ES-I3 (cell line): ENCODE measurements around the gene ZNF777.
"Not testable (repeated sequence)": the region's sequence is repeated elsewhere in the genome, so short reads cannot be mapped to it uniquely, and the experiment has no call there.

Source experiments
- H3K36me3 ChIP-seq: 2 replicates; pipeline ENCODE4 v1.6.1; 2013; ENCODE audit warnings: mild to moderate bottlenecking, low read length, control low read depth, moderate library complexity; ENCODE audit not compliant: insufficient read depth
- H3K4me1 ChIP-seq: 2 replicates; pipeline ENCODE4 v1.6.1; 2013; ENCODE audit warnings: mild to moderate bottlenecking, control low read depth, low read length; ENCODE audit not compliant: insufficient read depth
- H3K9ac ChIP-seq: 2 replicates; pipeline ENCODE4 v1.6.1; 2013; ENCODE audit warnings: low read depth, mild to moderate bottlenecking, low read length, moderate library complexity
- H3K9me3 ChIP-seq: 2 replicates; pipeline ENCODE4 v1.6.1; 2013; ENCODE audit warnings: mild to moderate bottlenecking, low read length, moderate library complexity; ENCODE audit not compliant: control insufficient read depth, insufficient read depth

The ZNF777 gene

GRCh38 chr7:149388550-149389335 lies 72.1 kb downstream of the ZNF777 start:
- not testable (repeated sequence) for H3K36me3 ChIP-seq, H3K9ac ChIP-seq, H3K9me3 ChIP-seq, H3K4me1 ChIP-seq

- not testable (repeated sequence) for H3K9me3 ChIP-seq, H3K4me1 ChIP-seq, H3K36me3 ChIP-seq, H3K9ac ChIP-seq
Observed at GRCh38 chr7:149386514-149386913, 74.3 kb downstream of the ZNF777 start.

GRCh38 chr7:149385195-149385950 lies 75.5 kb downstream of the ZNF777 start:
- Histone ChIP-seq H3K4me1 (no peaks in the 10 kb centered on the region), H3K9me3 (no peaks in the 10 kb centered on the region), H3K36me3 (no peaks in the 10 kb centered on the region), H3K9ac (no peak overlapping the region)
